ENCODE measurements around the gene RARRES1.

RARRES1 gene

DNA sequence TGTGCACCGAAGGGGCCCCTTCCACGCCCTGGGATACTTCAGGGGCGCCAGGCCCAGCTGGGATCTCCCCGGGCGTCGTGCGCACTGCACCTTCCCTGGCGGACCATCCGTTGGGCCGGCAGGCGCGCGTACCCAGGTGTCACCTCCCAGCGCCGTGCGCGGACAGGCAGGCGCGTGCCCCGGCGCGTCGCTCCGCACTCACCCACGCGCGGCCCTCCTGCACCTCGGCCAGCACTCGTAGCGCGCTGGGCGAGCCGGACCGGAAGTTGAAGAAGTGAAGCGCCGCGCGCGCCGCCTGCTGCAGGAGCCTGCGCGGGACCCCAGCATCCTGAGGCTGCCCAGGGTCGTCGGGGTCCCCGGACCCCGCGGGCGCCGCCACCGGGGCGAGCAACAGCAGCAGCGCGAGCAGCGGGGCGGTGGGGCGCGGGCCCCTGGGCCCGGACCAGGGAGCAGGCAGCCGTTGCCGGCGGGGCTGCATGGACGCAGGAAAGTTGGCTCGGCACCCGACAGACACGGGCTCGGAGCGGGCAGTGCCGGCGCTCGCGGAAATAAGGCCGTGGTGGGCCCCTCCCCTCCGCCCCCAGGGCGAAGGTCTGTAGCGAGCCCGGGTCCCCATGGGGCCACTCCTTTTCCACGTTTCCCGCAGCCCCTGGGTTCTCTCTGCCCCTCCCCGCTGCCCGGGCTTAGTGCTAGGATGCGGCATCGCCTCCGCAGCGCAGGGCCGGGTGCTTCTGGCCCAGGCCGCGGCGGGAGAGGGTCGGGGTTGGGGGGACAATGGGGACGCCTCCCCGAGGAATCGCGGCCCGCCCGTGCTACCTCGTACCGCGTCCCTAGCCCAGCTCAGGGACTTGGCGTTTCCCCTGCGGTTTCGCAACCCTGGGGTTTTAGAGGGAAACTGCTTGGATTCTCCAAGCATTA is at the start of gene RARRES1:
Gene RARRES1 (minus strand): TSS at position 520 of the 918 bp plus-strand sequence. CDS start 42 bp downstream, at position 478.
- no peak for DNase-seq (ENCODE audit: low read depth, low spot score)

DNA sequence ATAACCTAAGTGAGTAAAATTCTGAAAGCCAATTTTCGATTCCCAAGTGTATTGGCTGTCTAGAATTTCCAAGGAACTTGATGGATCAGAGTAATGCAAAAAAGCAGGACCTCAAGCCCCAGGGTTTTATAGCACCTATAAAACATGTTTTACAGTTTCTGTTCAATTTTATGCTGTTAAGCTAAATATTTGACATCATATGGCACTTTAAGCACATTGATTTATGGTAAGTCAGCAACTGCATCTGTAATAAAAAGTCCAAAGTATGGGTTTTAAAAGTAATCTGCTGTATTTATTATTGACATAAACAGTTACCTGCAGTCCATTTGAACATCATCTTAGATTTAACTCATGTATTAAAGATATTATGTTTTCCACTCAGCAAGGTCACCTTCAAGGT is 49.6 kb upstream of the RARRES1 start:
- no peak for DNase-seq (ENCODE audit: low read depth, low spot score)

DNA sequence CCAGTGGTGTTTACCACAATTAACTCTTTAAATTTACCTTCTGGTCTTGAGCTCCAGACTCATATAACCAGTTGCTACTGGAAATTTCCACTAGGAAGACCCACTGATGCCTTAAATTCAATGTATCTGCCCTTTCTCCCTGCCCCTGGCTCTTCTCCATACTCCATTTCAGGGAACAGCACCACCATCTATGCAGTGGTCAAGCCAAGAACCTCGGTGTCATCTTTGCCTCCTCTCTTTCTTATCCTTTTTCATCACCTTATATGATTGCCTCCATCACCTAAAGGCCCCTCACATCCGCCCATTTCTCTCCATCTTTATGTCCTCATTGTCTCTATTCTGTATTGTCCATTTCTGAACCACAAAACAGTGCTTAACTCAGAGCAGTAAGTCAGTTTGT is 48.9 kb upstream of the RARRES1 start:
- no peak for DNase-seq (ENCODE audit: low read depth, low spot score)

- no peak for DNase-seq (ENCODE audit: low read depth, low spot score)
These were observed 48.5 kb upstream of the RARRES1 start for GRCh38 chr3:158780766-158781165.

DNA sequence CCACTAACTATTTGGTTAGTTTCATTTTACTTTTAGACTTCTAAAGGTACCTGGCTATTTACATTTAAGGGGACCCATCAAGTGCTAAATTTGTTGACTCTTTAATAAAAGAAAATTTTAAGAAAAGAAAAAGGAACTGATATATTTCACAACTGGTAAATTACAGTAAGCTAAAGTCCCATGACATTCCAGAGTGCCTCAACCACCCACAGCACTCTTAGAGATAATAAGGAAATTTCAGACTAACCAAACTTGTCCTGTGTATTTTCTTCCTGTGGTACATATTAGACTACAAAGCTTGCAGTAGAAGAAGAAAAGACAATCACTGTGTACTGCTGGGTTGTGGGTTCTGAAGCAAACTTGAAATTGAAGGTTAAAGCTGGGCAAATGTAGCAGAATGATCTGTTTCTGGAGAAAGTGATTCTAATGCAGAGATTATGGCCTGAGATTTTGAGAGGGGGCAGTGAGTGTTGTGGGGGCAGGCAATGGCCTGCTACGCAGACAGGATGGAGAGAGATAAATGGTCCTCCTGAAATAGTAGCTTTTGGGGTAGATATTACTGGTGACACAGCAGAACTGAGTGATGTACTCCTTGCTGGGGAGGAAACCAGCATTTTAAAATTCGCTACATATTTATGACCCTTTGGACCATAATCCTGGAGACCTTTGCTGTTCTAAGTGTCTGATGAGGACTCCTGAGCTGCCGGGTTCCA is 45.1 kb upstream of the RARRES1 start:
- DNase-seq (ENCODE audit: low read depth, low spot score): no peak

- no peak for DNase-seq (ENCODE audit: low read depth, low spot score)
These were observed 44.3 kb upstream of the RARRES1 start for GRCh38 chr3:158776531-158776930.

GRCh38 chr3:158775426-158776410 is 43.5 kb upstream of the RARRES1 start:
- DNase-seq (ENCODE audit: low read depth, low spot score): no peak

DNA sequence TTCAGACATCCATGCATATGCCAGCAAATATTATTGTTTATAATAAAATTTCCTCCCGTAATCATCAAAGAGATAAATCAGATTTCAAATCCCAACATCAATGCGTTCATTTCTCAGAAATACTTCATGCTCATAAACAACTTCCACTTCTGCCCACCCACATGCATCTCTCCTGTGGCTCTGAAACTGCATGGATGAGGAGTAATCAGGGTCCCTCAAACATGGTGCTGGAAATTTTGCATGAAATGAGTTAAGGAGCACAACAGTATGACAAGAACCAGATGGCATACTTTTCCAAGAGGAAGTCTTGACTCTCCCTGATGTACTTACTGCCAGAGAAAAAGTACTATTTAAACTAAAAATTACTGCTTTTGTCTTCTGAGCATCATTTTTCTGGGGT is 42.7 kb upstream of the RARRES1 start:
- no peak for DNase-seq (ENCODE audit: low read depth, low spot score)

GRCh38 chr3:158773845-158774830 is 41.9 kb upstream of the RARRES1 start:
- no peak for DNase-seq (ENCODE audit: low read depth, low spot score)

DNA sequence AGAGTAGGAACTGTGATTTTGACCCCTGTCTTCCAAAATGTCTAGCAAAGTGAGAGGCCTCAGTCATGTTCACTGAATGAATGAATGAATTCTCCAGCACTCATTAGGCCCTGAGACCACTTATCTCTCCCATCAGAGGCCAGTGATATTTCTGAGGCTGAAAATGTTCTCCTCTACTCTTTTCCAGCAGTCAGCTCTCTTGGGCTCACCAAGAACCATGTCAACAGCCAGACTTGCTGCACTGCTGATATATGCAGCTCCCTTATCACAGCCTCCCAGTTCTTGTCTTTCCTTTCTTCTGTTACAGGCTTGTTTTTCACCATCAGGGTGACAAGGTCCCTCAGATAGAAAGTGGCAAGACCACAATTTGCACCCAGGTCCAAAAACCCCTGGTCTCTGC is 40.9 kb upstream of the RARRES1 start:
- DNase-seq (ENCODE audit: low read depth, low spot score): no peak

DNA sequence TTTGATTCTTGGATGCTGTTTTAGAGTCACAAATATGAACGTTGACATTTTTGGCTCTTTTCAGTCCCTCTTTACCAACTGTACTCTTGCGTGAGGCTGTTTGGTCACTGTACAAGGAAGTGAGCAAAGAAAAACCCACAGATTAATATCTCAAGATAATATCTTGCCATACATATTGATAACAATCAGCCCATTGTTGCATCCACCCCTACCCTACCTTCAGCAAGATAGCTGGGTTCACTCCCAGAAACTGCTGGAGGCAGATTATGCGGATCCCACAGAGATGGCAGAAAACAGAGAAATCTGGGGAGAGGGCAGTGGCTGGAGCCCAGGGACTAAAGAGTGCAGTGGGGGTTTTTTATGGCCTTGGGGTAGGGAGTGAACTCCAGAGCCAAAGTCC is 39.7 kb upstream of the RARRES1 start:
- DNase-seq (ENCODE audit: low read depth, low spot score): no peak

GRCh38 chr3:158771577-158771976 is 39.3 kb upstream of the RARRES1 start:
- DNase-seq (ENCODE audit: low read depth, low spot score): no peak

DNA sequence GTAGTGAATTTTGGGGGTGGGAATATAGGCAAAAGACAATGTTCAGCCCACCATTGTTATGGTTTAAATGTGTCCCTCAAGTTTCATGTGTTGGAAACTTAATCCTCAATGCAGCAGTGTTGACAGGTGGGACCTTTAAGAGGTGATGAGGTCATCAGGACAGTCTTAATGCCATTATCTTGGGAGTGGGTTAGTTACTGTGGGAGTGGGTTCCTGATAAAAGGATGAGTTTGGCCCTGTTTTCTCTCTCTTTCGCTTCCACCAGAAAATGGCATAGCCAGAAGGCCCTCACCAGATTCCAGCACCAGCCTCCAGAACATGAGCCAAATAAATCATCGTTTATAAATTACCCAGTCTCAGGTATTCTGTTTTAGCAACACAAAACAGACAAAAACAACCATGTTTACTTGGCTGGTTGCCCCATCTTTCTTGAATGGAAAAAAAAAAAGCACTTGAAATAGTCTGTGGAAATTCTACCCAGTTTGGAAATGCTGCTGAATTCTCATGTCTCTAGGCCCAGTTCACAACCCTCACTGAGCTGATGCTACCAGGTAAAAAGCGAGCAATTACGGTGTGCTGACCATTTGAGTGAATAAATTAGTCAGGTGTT is 38.6 kb upstream of the RARRES1 start:
- no peak for DNase-seq (ENCODE audit: low read depth, low spot score)

- DNase-seq (ENCODE audit: low read depth, low spot score): no peak
These were observed 37.9 kb upstream of the RARRES1 start for GRCh38 chr3:158769952-158770740.

DNA sequence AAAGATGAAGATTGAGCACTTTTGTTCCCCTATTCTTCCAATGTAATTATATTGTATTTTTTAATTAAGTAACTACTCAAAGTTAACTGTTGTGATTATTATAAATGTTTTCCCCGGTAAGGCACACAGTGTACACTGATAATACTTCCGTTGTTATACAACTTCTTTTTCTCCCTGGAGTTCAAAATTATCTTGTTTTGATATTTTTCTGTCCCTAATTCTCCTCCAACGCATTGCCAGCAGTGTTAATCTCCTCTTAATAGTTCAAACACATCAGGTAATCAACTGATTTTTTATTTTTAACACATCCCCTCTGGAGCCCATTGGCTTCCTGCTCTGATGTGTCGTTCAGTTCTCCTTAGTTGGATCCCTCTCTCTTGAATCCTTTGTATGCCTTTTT is 37.3 kb upstream of the RARRES1 start:
- no peak for DNase-seq (ENCODE audit: low read depth, low spot score)

- no peak for DNase-seq (ENCODE audit: low read depth, low spot score)
These were observed 36.8 kb upstream of the RARRES1 start for GRCh38 chr3:158768881-158769543.

GRCh38 chr3:158768361-158768787 is 36.1 kb upstream of the RARRES1 start:
- DNase-seq (ENCODE audit: low read depth, low spot score): no peak

DNA sequence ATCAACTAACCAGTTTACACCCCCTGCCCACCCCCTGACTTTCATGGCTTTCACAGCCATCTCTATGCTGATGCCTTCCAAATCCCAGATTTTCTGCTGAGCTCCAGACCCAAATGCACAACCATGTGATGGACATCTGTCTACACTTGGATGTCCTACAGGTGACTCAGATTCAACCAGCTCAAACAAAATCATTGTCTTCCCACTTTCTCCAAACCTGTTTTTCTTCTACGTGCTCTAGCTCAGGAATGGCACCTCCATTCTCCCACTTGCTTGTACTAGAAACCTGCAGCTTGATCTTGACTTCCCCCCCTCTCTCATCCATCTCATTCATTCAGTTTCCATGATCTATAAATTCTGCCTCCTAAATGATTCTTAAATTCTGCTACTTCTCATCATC is 34.1 kb upstream of the RARRES1 start:
- DNase-seq (ENCODE audit: low read depth, low spot score): no peak
